Erythroblast (primary cell): ENCODE data around the gene RUBCNL.

Source experiments
- GATA1 ChIP-seq: IDR thresholded peaks from 2 replicates; pipeline ENCODE4 v1.6.1; 2011; ENCODE audit warnings: low read depth, mild to moderate bottlenecking, control low read depth, low read length, moderate library complexity
- POLR2A ChIP-seq: IDR thresholded peaks from 2 replicates; pipeline ENCODE4 v1.6.1; 2011; ENCODE audit warnings: mild to moderate bottlenecking, low read length

GRCh38 chr13:46388308-46388707, 1.3 kb upstream of the RUBCNL start:
- TF ChIP-seq POLR2A (no peak), GATA1 (no peak)
